Upper lobe of left lung (tissue), 6 donors: Measurements from ENCODE around the gene ELN. TPM values are rescaled to one million over a fixed set of nuclear protein-coding genes. Genes with fewer than 3 reads are reported as not detected.

ENCODE experiments used
- ATAC-seq, 2 donors: fragments of 200-7000 bp; cut with Tn5 transposase; one replicate each; pipeline ENCODE4 v1.9.1; 2022; ENCODE audit warnings: mild to moderate bottlenecking in 2 of 2, moderate library complexity in 2 of 2; ENCODE audit not compliant: low FRiP score in 2 of 2
- DNase-seq, 2 donors: peaks; one replicate each; pipeline ENCODE4 v3.0.0-alpha.2; 2019 to 2020
- H3K27ac ChIP-seq, 4 donors: fragments of 200-600 bp; sonication (generic); one replicate each; pipeline ENCODE4 v1.5.1; 2016 to 2019
- H3K27me3 ChIP-seq, 4 donors: fragments of 200-600 bp; sonication (generic); one replicate each; pipeline ENCODE4 v1.5.1; 2017 to 2019
- H3K36me3 ChIP-seq, 4 donors: fragments of 200-600 bp; sonication (generic); one replicate each; pipeline ENCODE4 v1.5.1; 2016 to 2019
- H3K4me1 ChIP-seq, 4 donors: fragments of 200-600 bp; sonication (generic); one replicate each; pipeline ENCODE4 v1.5.1; 2018 to 2019
- H3K4me3 ChIP-seq, 4 donors: fragments of 200-600 bp; sonication (generic); one replicate each; pipeline ENCODE4 v1.5.1; 2017 to 2019; ENCODE audit warnings: mild to moderate bottlenecking in 2 of 4, moderate library complexity in 1 of 4
- H3K9me3 ChIP-seq, 4 donors: fragments of 200-600 bp; sonication (generic); one replicate each; pipeline ENCODE4 v1.5.1; 2018 to 2019
- CTCF ChIP-seq, 6 experiments: fragments of 450-650 bp in 4 of 6; fragments of 200-600 bp in 2 of 6; sonication (generic) in 2 of 6; IDR thresholded peaks; one replicate each; pipeline ENCODE4 v1.5.1; 2016 to 2019; ENCODE audit warnings: antibody characterized with exemption in 6 of 6
- EP300 ChIP-seq, 4 donors: sonication (generic); formaldehyde crosslinking; IDR thresholded peaks; one replicate each; pipeline ENCODE4 v1.5.1; 2017; ENCODE audit warnings: antibody characterized with exemption in 4 of 4, control low read depth in 2 of 4
- POLR2A ChIP-seq, 4 donors: fragments of 450-650 bp; IDR thresholded peaks; one replicate each; pipeline ENCODE4 v1.5.1; 2016 to 2017; ENCODE audit warnings: antibody characterized with exemption in 4 of 4, mild to moderate bottlenecking in 2 of 4
- POLR2AphosphoS5 ChIP-seq, 2 donors: sonication (generic); formaldehyde crosslinking; IDR thresholded peaks; one replicate each; pipeline ENCODE4 v1.5.1; 2017; ENCODE audit warnings: antibody characterized with exemption in 2 of 2
- WGBS, 2 donors: methylation state at CpG; one replicate each; pipeline ENCODE4 v1.1.5; 2017 to 2018; 5-methylcytosine and 5-hydroxymethylcytosine counted together
- total RNA-seq, 6 donors: library from RNA; depleted of rRNA in 4 of 6; stranded (reverse); fragments of >200 nt in 4 of 6; gene quantifications; one replicate each; pipeline versions ENCODE4 v1.1.0 to v1.2.1, GENCODE V29; 2016 to 2021
- donor health status: DM: no; HTN: no; CAD: no; lungs with moderate emphysema.
- donor health status: DM: no; HTN: yes; CAD: no; lungs with severe emphysema.

The ELN gene
- total RNA-seq, 6 donors from 2014 or later: 24.4 to 582 (median 229) TPM

GRCh38 chr7:74053589-74054186 lies 25.7 kb downstream of the ELN start:
- ATAC-seq: no peak
- H3K27ac ChIP-seq: no peak overlapping the region
- peaks cover 0 to 17% (median 5%) of the 10 kb centered on the region in 4 donors for H3K4me1 ChIP-seq
- no peak for DNase-seq
- no peak overlapping the region for H3K4me3 ChIP-seq
- no peaks in the 10 kb centered on the region for H3K9me3 ChIP-seq
- H3K36me3 ChIP-seq: peaks cover 0 to 81% (median 16%) of the 10 kb centered on the region in 4 donors
- TF ChIP-seq POLR2A (IDR thresholded peaks at IDR 0.05) (no peak), POLR2AphosphoS5 (IDR thresholded peaks at IDR 0.05) (no peak), EP300 (IDR thresholded peaks at IDR 0.05) (no peak), CTCF (IDR thresholded peaks at IDR 0.05) (no peak)
- 87 to 93% methylated on average over 3 of the region's 3 CpGs for WGBS, 2 donors
- H3K27me3 ChIP-seq: no peaks in the 10 kb centered on the region

DNA sequence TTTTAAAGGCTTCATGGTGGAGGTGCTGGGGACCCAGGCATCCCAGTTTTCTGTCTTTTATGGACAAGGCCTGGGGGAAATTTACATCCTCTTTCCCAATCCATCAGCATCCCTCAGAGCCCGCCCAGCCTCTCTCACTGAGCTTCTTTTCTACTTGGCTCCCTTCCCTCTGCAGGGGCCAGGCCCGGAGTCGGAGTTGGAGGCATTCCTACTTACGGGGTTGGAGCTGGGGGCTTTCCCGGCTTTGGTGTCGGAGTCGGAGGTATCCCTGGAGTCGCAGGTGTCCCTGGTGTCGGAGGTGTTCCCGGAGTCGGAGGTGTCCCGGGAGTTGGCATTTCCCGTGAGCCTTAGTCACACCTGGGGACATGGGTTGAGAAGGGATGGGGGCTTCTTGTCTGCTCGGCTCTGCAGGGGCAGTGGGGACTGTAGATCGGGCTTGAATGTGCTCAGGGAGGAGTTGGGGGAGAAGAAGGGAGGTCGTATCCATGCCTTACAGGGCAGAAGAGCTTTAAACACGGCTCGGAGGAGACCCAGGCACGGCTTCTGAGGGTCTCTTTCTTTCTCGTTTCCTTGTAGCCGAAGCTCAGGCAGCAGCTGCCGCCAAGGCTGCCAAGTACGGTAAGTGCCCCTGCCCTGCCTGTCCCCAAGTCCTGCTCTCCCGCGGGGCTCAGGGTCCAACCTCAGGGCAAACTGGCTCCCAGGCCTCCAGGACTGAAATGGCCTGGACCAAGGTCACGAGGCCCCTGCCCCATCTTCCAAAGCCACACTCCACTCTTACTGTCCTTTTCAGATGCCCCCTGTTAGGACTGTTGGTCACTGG lies 28.3 kb downstream of the ELN start:
- ATAC-seq: no peak
- WGBS, 2 donors: 86 to 92% methylated on average over 25 to 26 of the region's 26 CpGs
- no peak for DNase-seq
- H3K4me1 ChIP-seq: peaks cover 0 to 25% (median 9%) of the 10 kb centered on the region in 4 donors
- H3K9me3 ChIP-seq: no peaks in the 10 kb centered on the region
- no peak overlapping the region for H3K27ac ChIP-seq
- H3K4me3 ChIP-seq: no peak overlapping the region
- no peak for TF ChIP-seq POLR2AphosphoS5 (IDR thresholded peaks at IDR 0.05)
- no peak for TF ChIP-seq POLR2A (IDR thresholded peaks at IDR 0.05)
- TF ChIP-seq CTCF (IDR thresholded peaks at IDR 0.05): no peak
- TF ChIP-seq EP300 (IDR thresholded peaks at IDR 0.05): no peak
- no peaks in the 10 kb centered on the region for H3K27me3 ChIP-seq
- peaks cover 0 to 78% (median 11%) of the 10 kb centered on the region in 4 donors for H3K36me3 ChIP-seq

GRCh38 chr7:74057216-74057925 lies 29.4 kb downstream of the ELN start:
- no peak for DNase-seq

DNA sequence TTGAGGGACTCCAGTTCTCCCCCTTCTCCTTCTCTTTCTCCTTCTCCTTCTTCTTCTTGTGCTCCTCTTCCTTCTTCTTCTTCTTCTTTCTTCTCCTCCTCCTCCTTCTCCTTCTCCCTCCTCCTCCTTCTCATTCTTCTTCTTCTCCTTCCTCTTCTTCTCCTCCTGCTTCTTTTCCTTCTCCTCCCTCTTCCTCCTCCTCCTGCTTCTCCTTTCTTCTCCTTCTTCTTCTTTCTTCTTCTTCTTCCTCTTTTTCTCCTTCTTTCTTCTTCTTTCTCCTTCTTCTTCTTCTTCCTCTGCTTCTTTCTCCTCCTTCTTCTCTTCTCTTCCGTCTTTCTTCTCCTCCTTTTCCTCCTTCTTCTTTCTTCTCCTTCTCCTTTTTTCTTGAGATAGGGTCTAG lies 30.0 kb downstream of the ELN start:
- Histone ChIP-seq H3K27ac (no peak overlapping the region), H3K27me3 (no peaks in the 10 kb centered on the region), H3K9me3 (no peaks in the 10 kb centered on the region), H3K4me3 (no peak overlapping the region), H3K4me1 (peaks cover 3 to 33% (median 18%) of the 10 kb centered on the region in 4 donors), H3K36me3 (peaks cover 0 to 63% (median 8%) of the 10 kb centered on the region in 4 donors)
- 64 to 80% methylated on average over 1 of the region's 1 CpG for WGBS, 2 donors
- no peak for DNase-seq
- TF ChIP-seq POLR2A (IDR thresholded peaks at IDR 0.05) (no peak), CTCF (IDR thresholded peaks at IDR 0.05) (no peak), EP300 (IDR thresholded peaks at IDR 0.05) (no peak), POLR2AphosphoS5 (IDR thresholded peaks at IDR 0.05) (no peak)
- ATAC-seq: no peak

More at GRCh38 chr7:74057216-74057925, 29.4 kb downstream of the ELN start:
- no peak for ATAC-seq
- no peaks in the 10 kb centered on the region for H3K27me3 ChIP-seq
- no peak overlapping the region for H3K27ac ChIP-seq
- H3K36me3 ChIP-seq: peaks cover 0 to 67% (median 9%) of the 10 kb centered on the region in 4 donors
- H3K4me1 ChIP-seq: peaks cover under 1 to 28% (median 16%) of the 10 kb centered on the region in 4 donors
- no peak overlapping the region for H3K4me3 ChIP-seq
- WGBS, 2 donors: 71 to 89% methylated on average over 7 to 10 of the region's 11 CpGs
- H3K9me3 ChIP-seq: no peaks in the 10 kb centered on the region
- TF ChIP-seq CTCF (IDR thresholded peaks at IDR 0.05) (no peak), POLR2AphosphoS5 (IDR thresholded peaks at IDR 0.05) (no peak)
